Measurements from ENCODE around the gene ARHGEF40. TPM values are rescaled to one million over a fixed set of nuclear protein-coding genes. Genes with fewer than 3 reads are reported as not detected.

ARHGEF40 gene
- polyA plus RNA-seq, 1 experiment, result 62.7 TPM

GRCh38 chr14:21106498-21107282, 36.6 kb downstream of the ARHGEF40 start:
- TF ChIP-seq, protein P1, sequence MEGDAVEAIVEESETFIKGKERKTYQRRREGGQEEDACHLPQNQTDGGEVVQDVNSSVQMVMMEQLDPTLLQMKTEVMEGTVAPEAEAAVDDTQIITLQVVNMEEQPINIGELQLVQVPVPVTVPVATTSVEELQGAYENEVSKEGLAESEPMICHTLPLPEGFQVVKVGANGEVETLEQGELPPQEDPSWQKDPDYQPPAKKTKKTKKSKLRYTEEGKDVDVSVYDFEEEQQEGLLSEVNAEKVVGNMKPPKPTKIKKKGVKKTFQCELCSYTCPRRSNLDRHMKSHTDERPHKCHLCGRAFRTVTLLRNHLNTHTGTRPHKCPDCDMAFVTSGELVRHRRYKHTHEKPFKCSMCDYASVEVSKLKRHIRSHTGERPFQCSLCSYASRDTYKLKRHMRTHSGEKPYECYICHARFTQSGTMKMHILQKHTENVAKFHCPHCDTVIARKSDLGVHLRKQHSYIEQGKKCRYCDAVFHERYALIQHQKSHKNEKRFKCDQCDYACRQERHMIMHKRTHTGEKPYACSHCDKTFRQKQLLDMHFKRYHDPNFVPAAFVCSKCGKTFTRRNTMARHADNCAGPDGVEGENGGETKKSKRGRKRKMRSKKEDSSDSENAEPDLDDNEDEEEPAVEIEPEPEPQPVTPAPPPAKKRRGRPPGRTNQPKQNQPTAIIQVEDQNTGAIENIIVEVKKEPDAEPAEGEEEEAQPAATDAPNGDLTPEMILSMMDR (IDR thresholded peaks at IDR 0.05; ENCODE audit: insufficient read depth, low read depth, low read length), result peak; percentile 97
- DNase-seq (ENCODE audit: low read depth), result no peak
- Histone ChIP-seq H3K4me3 (ENCODE audit: low read depth, low read length) (no peak overlapping the region), H3K27me3 (ENCODE audit: control insufficient read depth, insufficient read depth, low read length) (no peaks in the 10 kb centered on the region), H3K36me3 (ENCODE audit: control insufficient read depth, insufficient read depth, low read length) (no peaks in the 10 kb centered on the region)
- POLR2A ChIA-PET, result no interaction called here
- CTCF ChIA-PET, result interaction anchor here (0.7 to 14.7 kb wide), 13 partner anchors 12 to 102 kb away, joined by 3 to 233 read pairs (median 5); partner anchors contain the start of gene ARHGEF40

DNA sequence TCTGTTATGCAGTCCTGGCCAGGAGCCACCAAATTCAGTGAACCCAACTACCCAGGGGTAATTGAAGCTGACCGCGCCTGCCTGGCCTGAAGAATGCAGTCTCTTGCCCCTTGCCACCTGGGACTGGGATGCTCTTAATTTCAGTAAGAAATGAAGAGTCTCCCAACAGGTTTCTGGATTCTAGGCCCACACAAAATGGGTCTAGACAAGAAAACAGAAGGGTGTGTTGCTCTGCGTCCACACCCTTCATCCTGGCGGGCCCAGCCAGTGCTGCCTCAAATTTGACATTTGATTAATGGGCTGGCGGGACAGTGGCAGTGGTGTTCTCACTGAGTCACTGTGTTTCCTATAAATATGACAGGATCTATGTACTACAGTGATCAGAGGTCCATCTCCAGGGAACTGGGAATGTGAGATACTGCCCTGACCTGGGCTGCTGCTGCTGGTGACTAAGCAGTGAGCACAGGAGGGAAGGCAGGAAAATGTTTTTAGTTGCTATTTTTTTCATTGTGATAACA, 37.2 kb downstream of the ARHGEF40 start:
- ChIA-PET POLR2A (no interaction called here), CTCF (interaction anchor here (0.8 to 14.7 kb wide), 7 partner anchors 12 to 103 kb away, joined by 3 to 233 read pairs (median 100); partner anchors contain the start of gene ARHGEF40)
- Histone ChIP-seq H3K4me3 (ENCODE audit: low read depth, low read length) (no peak overlapping the region), H3K36me3 (ENCODE audit: control insufficient read depth, insufficient read depth, low read length) (no peaks in the 10 kb centered on the region), H3K27me3 (ENCODE audit: control insufficient read depth, insufficient read depth, low read length) (no peaks in the 10 kb centered on the region)
- TF ChIP-seq, protein P1 (IDR thresholded peaks at IDR 0.05; ENCODE audit: insufficient read depth, low read depth, low read length), result no peak
- no peak for DNase-seq (ENCODE audit: low read depth)

GRCh38 chr14:21108791-21109190, 38.7 kb downstream of the ARHGEF40 start:
- POLR2A ChIA-PET, result no interaction called here
- Histone ChIP-seq H3K27me3 (ENCODE audit: control insufficient read depth, insufficient read depth, low read length) (no peaks in the 10 kb centered on the region), H3K36me3 (ENCODE audit: control insufficient read depth, insufficient read depth, low read length) (no peaks in the 10 kb centered on the region), H3K4me3 (ENCODE audit: low read depth, low read length) (no peak overlapping the region)
- TF ChIP-seq, protein P1 (IDR thresholded peaks at IDR 0.05; ENCODE audit: insufficient read depth, low read depth, low read length), result no peak
- CTCF ChIA-PET, result interaction anchor here (0.7 to 14.7 kb wide), 8 partner anchors 14 to 418 kb away, joined by 3 to 233 read pairs (median 6); no protein-coding TSS in a partner anchor
- DNase-seq (ENCODE audit: low read depth), result no peak

GRCh38 chr14:21109377-21110138, 39.5 kb downstream of the ARHGEF40 start:
- Histone ChIP-seq H3K4me3 (ENCODE audit: low read depth, low read length) (no peak overlapping the region), H3K27me3 (ENCODE audit: control insufficient read depth, insufficient read depth, low read length) (no peaks in the 10 kb centered on the region), H3K36me3 (ENCODE audit: control insufficient read depth, insufficient read depth, low read length) (no peaks in the 10 kb centered on the region)
- ChIA-PET POLR2A (no interaction called here), CTCF (interaction anchor here (1.2 to 14.7 kb wide), 6 partner anchors 13 to 138 kb away, joined by 6 to 233 read pairs (median 8); no protein-coding TSS in a partner anchor)
- TF ChIP-seq, protein P1 (IDR thresholded peaks at IDR 0.05; ENCODE audit: insufficient read depth, low read depth, low read length), result no peak
- DNase-seq (ENCODE audit: low read depth), result no peak

DNA sequence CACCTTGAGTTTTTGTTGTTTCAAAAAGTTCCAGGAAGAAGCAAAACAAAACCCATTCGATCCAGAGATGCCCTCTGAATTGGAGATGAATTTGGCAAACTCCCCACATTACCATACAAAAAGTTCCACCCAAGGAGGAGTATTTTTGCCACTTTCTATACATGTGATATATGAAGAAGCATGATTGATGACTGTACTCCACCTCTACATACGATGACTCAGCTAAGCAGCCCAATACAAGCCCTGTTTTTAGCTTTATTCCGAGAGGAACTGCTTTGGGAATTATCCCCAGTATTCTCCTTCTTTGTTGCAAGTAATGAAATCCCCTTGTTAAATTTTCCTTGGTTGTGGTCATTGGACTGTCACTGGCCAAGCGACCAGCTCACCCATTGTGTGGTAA, 42.2 kb downstream of the ARHGEF40 start:
- CTCF ChIA-PET, result interaction anchor here (0.7 to 14.7 kb wide), 3 partner anchors 9 to 95 kb away, joined by 3 to 233 read pairs (median 9); no protein-coding TSS in a partner anchor
- TF ChIP-seq, protein P1 (IDR thresholded peaks at IDR 0.05; ENCODE audit: insufficient read depth, low read depth, low read length), result no peak
- POLR2A ChIA-PET, result no interaction called here

More for the DNA sequence above, 42.2 kb downstream of the ARHGEF40 start:
- Histone ChIP-seq H3K36me3 (ENCODE audit: control insufficient read depth, insufficient read depth, low read length) (no peaks in the 10 kb centered on the region), H3K4me3 (ENCODE audit: low read depth, low read length) (no peak overlapping the region), H3K27me3 (ENCODE audit: control insufficient read depth, insufficient read depth, low read length) (no peaks in the 10 kb centered on the region)
- DNase-seq (ENCODE audit: low read depth), result no peak
